Measurements from ENCODE around the gene HCFC2. TPM values are rescaled to one million over a fixed set of nuclear protein-coding genes. Genes with fewer than 3 reads are reported as not detected.

The HCFC2 gene
- total and polyA plus RNA-seq, 2 experiments from 2014 or later: 7.5 to 15.1 TPM

DNA sequence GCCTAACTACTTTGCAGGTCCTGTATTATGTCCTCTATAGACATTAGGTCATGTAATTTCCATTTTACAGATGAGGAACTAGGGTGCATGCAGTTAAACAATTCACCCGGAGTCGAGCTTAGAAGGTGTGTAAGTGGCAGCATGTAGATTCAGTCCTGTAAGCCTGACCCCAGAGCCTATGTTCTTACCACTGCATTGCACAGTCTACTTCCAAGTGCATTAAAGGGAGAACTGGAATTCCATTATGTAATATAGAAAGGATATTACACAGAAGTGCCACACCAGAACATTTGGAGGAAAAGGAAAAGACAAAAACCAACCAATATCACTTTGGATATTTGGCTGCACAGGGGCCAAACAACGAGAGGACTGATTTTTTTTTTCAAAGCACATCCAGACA is 15.5 kb upstream of the HCFC2 start:
- Histone ChIP-seq H2AFZ (peak overlapping the region; percentile 73), H3K9me2 (replicated peaks; ENCODE audit: insufficient read depth) (no peaks in the 10 kb centered on the region), H3K79me2 (peaks cover 2% of the 10 kb centered on the region), H4K20me1 (ENCODE audit: insufficient read depth, poor library complexity, severe bottlenecking) (no peaks in the 10 kb centered on the region), H3K9me3 (ENCODE audit: low read depth) (no peaks in the 10 kb centered on the region), H3K4me1 (ENCODE audit: insufficient read depth) (no peaks in the 10 kb centered on the region), H3K4me3 (peak overlapping the region; percentile 20), H3K36me3 (replicated peaks; ENCODE audit: insufficient read depth, low read depth) (no peaks in the 10 kb centered on the region), H3K4me2 (peak overlapping the region; percentile 79), H3K27me3 (no peaks in the 10 kb centered on the region), H3K27ac (peak overlapping the region; percentile 89)
- TF ChIP-seq EZH2 (IDR thresholded peaks at IDR 0.05; ENCODE audit: borderline replicate concordance) (no peak), EZH2phosphoT487 (IDR thresholded peaks at IDR 0.05; ENCODE audit: low read depth, severe bottlenecking, unreplicated experiment) (no peak)
- TF ChIP-seq, protein P1, sequence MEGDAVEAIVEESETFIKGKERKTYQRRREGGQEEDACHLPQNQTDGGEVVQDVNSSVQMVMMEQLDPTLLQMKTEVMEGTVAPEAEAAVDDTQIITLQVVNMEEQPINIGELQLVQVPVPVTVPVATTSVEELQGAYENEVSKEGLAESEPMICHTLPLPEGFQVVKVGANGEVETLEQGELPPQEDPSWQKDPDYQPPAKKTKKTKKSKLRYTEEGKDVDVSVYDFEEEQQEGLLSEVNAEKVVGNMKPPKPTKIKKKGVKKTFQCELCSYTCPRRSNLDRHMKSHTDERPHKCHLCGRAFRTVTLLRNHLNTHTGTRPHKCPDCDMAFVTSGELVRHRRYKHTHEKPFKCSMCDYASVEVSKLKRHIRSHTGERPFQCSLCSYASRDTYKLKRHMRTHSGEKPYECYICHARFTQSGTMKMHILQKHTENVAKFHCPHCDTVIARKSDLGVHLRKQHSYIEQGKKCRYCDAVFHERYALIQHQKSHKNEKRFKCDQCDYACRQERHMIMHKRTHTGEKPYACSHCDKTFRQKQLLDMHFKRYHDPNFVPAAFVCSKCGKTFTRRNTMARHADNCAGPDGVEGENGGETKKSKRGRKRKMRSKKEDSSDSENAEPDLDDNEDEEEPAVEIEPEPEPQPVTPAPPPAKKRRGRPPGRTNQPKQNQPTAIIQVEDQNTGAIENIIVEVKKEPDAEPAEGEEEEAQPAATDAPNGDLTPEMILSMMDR (IDR thresholded peaks at IDR 0.05; ENCODE audit: poor library complexity): no peak
- 60% methylated on average over 3 of the region's 3 CpGs for WGBS (ENCODE audit: low lambda C conversion rate, missing lambda C conversion rate)
- no peak for DNase-seq (ENCODE audit: low spot score)

DNA sequence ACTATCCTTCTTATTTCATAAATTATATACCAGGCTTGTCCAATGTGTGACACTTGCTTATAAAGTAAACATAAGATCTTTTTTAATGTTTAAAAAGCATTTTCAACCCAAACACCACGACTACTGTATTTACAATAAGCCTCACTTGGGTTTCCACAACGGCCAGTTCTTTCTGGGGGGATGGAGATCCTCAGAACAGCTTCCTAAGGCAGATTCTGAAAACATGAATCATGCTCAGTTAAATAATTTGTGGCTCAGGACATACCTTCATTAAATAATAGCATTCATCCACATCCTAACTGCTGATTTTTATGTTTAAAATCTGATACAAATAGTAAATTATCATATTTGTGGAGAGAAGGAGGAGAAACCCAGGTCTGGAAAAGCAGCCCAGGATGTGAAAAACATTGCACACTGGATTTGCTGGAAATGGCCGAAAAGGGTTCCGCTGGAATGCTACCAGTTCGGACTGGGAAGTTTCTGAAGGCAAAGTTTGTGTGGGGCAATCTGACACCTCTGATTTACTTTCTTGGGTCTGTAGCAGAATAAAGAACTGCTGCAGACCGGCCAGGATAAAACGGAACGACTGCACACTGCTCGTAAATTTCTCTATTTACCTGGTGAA is 14.9 kb upstream of the HCFC2 start:
- no peaks in the 10 kb centered on the region for H3K4me1 ChIP-seq (ENCODE audit: insufficient read depth)
- TF ChIP-seq, protein P1 (IDR thresholded peaks at IDR 0.05; ENCODE audit: poor library complexity): no peak
- no peak for TF ChIP-seq EZH2 (IDR thresholded peaks at IDR 0.05; ENCODE audit: borderline replicate concordance)
- TF ChIP-seq EZH2phosphoT487 (IDR thresholded peaks at IDR 0.05; ENCODE audit: low read depth, severe bottlenecking, unreplicated experiment): no peak
- H3K4me3 ChIP-seq: peak overlapping the region; percentile 20
- H3K27ac ChIP-seq: peak overlapping the region; percentile 89
- peaks cover 2% of the 10 kb centered on the region for H3K79me2 ChIP-seq
- no peaks in the 10 kb centered on the region for H3K9me3 ChIP-seq (ENCODE audit: low read depth)
- no peaks in the 10 kb centered on the region for H3K36me3 ChIP-seq (replicated peaks; ENCODE audit: insufficient read depth, low read depth)
- peak overlapping the region; percentile 79 for H3K4me2 ChIP-seq
- no peaks in the 10 kb centered on the region for H3K27me3 ChIP-seq
- no peak for DNase-seq (ENCODE audit: low spot score)
- no peaks in the 10 kb centered on the region for H3K9me2 ChIP-seq (replicated peaks; ENCODE audit: insufficient read depth)
- 8% methylated on average over 9 of the region's 9 CpGs for WGBS (ENCODE audit: low lambda C conversion rate, missing lambda C conversion rate)
- H4K20me1 ChIP-seq (ENCODE audit: insufficient read depth, poor library complexity, severe bottlenecking): no peaks in the 10 kb centered on the region
- H2AFZ ChIP-seq: peak overlapping the region; percentile 73

DNA sequence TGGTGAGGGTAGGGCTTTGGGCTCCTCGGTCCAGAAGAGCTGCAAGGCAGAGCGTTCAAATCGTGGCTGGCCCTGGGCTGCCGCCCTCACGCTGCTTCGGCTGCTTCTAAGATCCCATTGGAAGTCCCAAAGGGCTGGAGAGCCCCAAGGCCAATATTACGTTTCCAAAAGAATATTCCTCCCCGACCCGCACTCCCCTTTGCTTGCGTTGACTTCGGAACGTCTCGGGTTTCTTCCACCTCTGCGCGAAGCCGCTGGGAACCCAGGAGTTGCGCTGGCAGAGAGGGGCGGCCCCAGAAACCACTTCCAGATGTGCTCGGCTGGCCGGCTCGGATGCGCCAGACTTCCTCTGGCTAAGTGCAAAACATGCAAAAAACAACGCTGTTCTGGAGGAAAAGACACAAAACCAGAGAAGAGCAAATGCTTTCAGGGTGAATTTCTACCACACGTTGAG is 14.4 kb upstream of the HCFC2 start, which contains the start of gene GLT8D2:
Gene GLT8D2 (minus strand): TSS at position 285 of the 454 bp plus-strand sequence. CDS start 30,539 bp downstream, outside the sequence.
- H3K27ac ChIP-seq: peak within 1 kb of the TSS; percentile 89
- no peaks in the 10 kb centered on the region for H4K20me1 ChIP-seq (ENCODE audit: insufficient read depth, poor library complexity, severe bottlenecking)
- H3K79me2 ChIP-seq: peaks cover 2% of the 10 kb centered on the region
- peak; percentile 81 for DNase-seq (ENCODE audit: low spot score)
- no peaks in the 10 kb centered on the region for H3K9me2 ChIP-seq (replicated peaks; ENCODE audit: insufficient read depth)
- H2AFZ ChIP-seq: peak within 1 kb of the TSS; percentile 73
- TF ChIP-seq EZH2phosphoT487 (IDR thresholded peaks at IDR 0.05; ENCODE audit: low read depth, severe bottlenecking, unreplicated experiment) (no peak), EZH2 (IDR thresholded peaks at IDR 0.05; ENCODE audit: borderline replicate concordance) (no peak)
- TF ChIP-seq, protein P1 (IDR thresholded peaks at IDR 0.05; ENCODE audit: poor library complexity): no peak
- H3K4me3 ChIP-seq: peak within 1 kb of the TSS; percentile 20
- no peaks in the 10 kb centered on the region for H3K9me3 ChIP-seq (ENCODE audit: low read depth)
- no peaks in the 10 kb centered on the region for H3K4me1 ChIP-seq (ENCODE audit: insufficient read depth)
- WGBS (ENCODE audit: low lambda C conversion rate, missing lambda C conversion rate): 1% methylated on average over 23 of the region's 24 CpGs
- H3K27me3 ChIP-seq: no peaks in the 10 kb centered on the region
- no peaks in the 10 kb centered on the region for H3K36me3 ChIP-seq (replicated peaks; ENCODE audit: insufficient read depth, low read depth)
- H3K4me2 ChIP-seq: peak within 1 kb of the TSS; percentile 79
